ENCODE measurements around the gene TRAK1. TPM values are rescaled to one million over a fixed set of nuclear protein-coding genes. Genes with fewer than 3 reads are reported as not detected.
"Not testable (repeated sequence)": the region's sequence is repeated elsewhere in the genome, so short reads cannot be mapped to it uniquely, and the experiment has no call there.

Gene TRAK1
- total RNA-seq, 1 donor from 2014 or later, result 41.0 TPM

- no peaks in the 10 kb centered on the region for H3K27me3 Mint-ChIP-seq (ENCODE audit: low read depth)
- no peak overlapping the region for H3K27ac Mint-ChIP-seq (ENCODE audit: unreplicated experiment)
- TF ChIP-seq CTCF (conservative IDR thresholded peaks at IDR 0.05), result no peak
- no peak overlapping the region for H3K4me3 Mint-ChIP-seq
- no peak for DNase-seq (ENCODE audit: low read depth, low spot score)
- H3K9me3 Mint-ChIP-seq, result peaks cover 6% of the 10 kb centered on the region
- peaks cover 17% of the 10 kb centered on the region for H3K36me3 Mint-ChIP-seq (ENCODE audit: low read depth)
- peaks cover 29% of the 10 kb centered on the region for H3K4me1 Mint-ChIP-seq
Observed at GRCh38 chr3:42101048-42101447, 9.9 kb downstream of the TRAK1 start.

GRCh38 chr3:42101481-42101880 is 10.3 kb downstream of the TRAK1 start:
- Mint-ChIP-seq H3K27me3 (ENCODE audit: low read depth) (no peaks in the 10 kb centered on the region), H3K9me3 (peaks cover 6% of the 10 kb centered on the region), H3K36me3 (ENCODE audit: low read depth) (peaks cover 17% of the 10 kb centered on the region), H3K4me1 (peaks cover 29% of the 10 kb centered on the region), H3K4me3 (no peak overlapping the region), H3K27ac (ENCODE audit: unreplicated experiment) (no peak overlapping the region)
- no peak for DNase-seq (ENCODE audit: low read depth, low spot score)
- no peak for TF ChIP-seq CTCF (conservative IDR thresholded peaks at IDR 0.05)

- no peak for TF ChIP-seq CTCF (conservative IDR thresholded peaks at IDR 0.05)
- no peaks in the 10 kb centered on the region for H3K27me3 Mint-ChIP-seq (ENCODE audit: low read depth)
- DNase-seq (ENCODE audit: low read depth, low spot score), result no peak
- no peak overlapping the region for H3K4me3 Mint-ChIP-seq
- H3K9me3 Mint-ChIP-seq, result peaks cover 6% of the 10 kb centered on the region
- H3K27ac Mint-ChIP-seq (ENCODE audit: unreplicated experiment), result no peak overlapping the region
- peaks cover 17% of the 10 kb centered on the region for H3K36me3 Mint-ChIP-seq (ENCODE audit: low read depth)
- H3K4me1 Mint-ChIP-seq, result peaks cover 24% of the 10 kb centered on the region
Observed at GRCh38 chr3:42102571-42102970, 11.4 kb downstream of the TRAK1 start.

GRCh38 chr3:42103921-42104665 is 12.9 kb downstream of the TRAK1 start:
- Mint-ChIP-seq H3K36me3 (ENCODE audit: low read depth) (peaks cover 17% of the 10 kb centered on the region), H3K4me1 (peaks cover 13% of the 10 kb centered on the region)
- H3K27ac Mint-ChIP-seq (ENCODE audit: unreplicated experiment); H3K4me3 Mint-ChIP-seq; H3K9me3 Mint-ChIP-seq; DNase-seq (ENCODE audit: low read depth, low spot score); H3K27me3 Mint-ChIP-seq (ENCODE audit: low read depth): not testable (repeated sequence)

- not testable (repeated sequence) for H3K9me3 Mint-ChIP-seq; H3K4me3 Mint-ChIP-seq; H3K4me1 Mint-ChIP-seq; H3K27me3 Mint-ChIP-seq (ENCODE audit: low read depth); H3K27ac Mint-ChIP-seq (ENCODE audit: unreplicated experiment); DNase-seq (ENCODE audit: low read depth, low spot score)
- H3K36me3 Mint-ChIP-seq (ENCODE audit: low read depth), result peaks cover 17% of the 10 kb centered on the region
Observed at GRCh38 chr3:42105994-42106393, 14.8 kb downstream of the TRAK1 start.

GRCh38 chr3:42106646-42107045 is 15.5 kb downstream of the TRAK1 start:
- Mint-ChIP-seq H3K36me3 (ENCODE audit: low read depth) (peaks cover 17% of the 10 kb centered on the region), H3K4me3 (no peak overlapping the region), H3K4me1 (peaks cover 4% of the 10 kb centered on the region), H3K9me3 (peaks cover 6% of the 10 kb centered on the region), H3K27ac (ENCODE audit: unreplicated experiment) (no peak overlapping the region), H3K27me3 (ENCODE audit: low read depth) (no peaks in the 10 kb centered on the region)
- DNase-seq (ENCODE audit: low read depth, low spot score), result no peak
- TF ChIP-seq CTCF (conservative IDR thresholded peaks at IDR 0.05), result no peak

All from neural crest cell (in vitro differentiated cells).